Right cardiac atrium (tissue), 5 donors: Measurements from ENCODE around the gene EFHD1. TPM values are rescaled to one million over a fixed set of nuclear protein-coding genes. Genes with fewer than 3 reads are reported as not detected.
"Not testable (repeated sequence)": the region's sequence is repeated elsewhere in the genome, so short reads cannot be mapped to it uniquely, and the experiment has no call there.

Source experiments
- ATAC-seq, 2 donors: fragments of 200-7000 bp; cut with Tn5 transposase; one replicate each; pipeline versions ENCODE4 v1.8.0 to v1.9.1; 2020; ENCODE audit warnings: moderate library complexity in 2 of 2, mild to moderate bottlenecking in 1 of 2
- DNase-seq, 3 donors: peaks; one replicate each; pipeline ENCODE4 v3.0.0-alpha.2; 2020
- H3K27ac ChIP-seq: one replicate; pipeline ENCODE4 v1.5.1; 2013; ENCODE audit warnings: mild to moderate bottlenecking, low read length, control low read depth, moderate library complexity
- H3K27me3 ChIP-seq: one replicate; pipeline ENCODE4 v1.6.1; 2013; ENCODE audit not compliant: control insufficient read depth, insufficient read depth
- H3K4me1 ChIP-seq: one replicate; pipeline ENCODE4 v1.6.1; 2013; ENCODE audit warnings: low read length; ENCODE audit not compliant: control insufficient read depth, insufficient read depth
- H3K4me3 ChIP-seq: one replicate; pipeline ENCODE4 v1.5.1; 2013; ENCODE audit warnings: low read length, control low read depth
- H3K9me3 ChIP-seq: one replicate; pipeline ENCODE4 v1.6.1; 2013; ENCODE audit warnings: low read length; ENCODE audit not compliant: control insufficient read depth
- WGBS: extraction: QIAGEN DNeasy Blood & Tissue Kit; methylation state at CpG from one replicate; pipeline ENCODE4 v1.1.7; 2013; 5-methylcytosine and 5-hydroxymethylcytosine counted together
- intact Hi-C, 4 donors: fragments of 100-400 bp; cut with DNase I; formaldehyde crosslinking; loops; one replicate each; pipeline versions ENCODE4 v1.11.0 to v1.14.0; 2022 to 2023
- polyA plus RNA-seq: library from polyadenylated mRNA; stranded (reverse); fragments of 200-250 nt; gene quantifications from one replicate; pipeline ENCODE4 v1.2.3, GENCODE V29; 2013
- total RNA-seq, 4 donors: library from RNA; stranded (reverse); fragmentation: NEBNext Ultra II Directional; extraction: Animal tissue kit (Norgen Biotek cat#: 25700); gene quantifications; one replicate each; pipeline ENCODE4 v1.2.1, GENCODE V29; 2021
- donor health status: healthy with polysubstance abuse.
- donor health status: DM: no; HTN: yes; CAD: no.
- donor health status: DM: no; HTN: no; CAD: no.
- donor health status: DM: no; HTN: yes; CAD: no; lungs with severe emphysema.
- donor health status: DM: yes; HTN: yes; CAD: no.

The EFHD1 gene
- total and polyA plus RNA-seq, 5 donors, result 6.4 to 14.7 (median 10.8) TPM

DNA sequence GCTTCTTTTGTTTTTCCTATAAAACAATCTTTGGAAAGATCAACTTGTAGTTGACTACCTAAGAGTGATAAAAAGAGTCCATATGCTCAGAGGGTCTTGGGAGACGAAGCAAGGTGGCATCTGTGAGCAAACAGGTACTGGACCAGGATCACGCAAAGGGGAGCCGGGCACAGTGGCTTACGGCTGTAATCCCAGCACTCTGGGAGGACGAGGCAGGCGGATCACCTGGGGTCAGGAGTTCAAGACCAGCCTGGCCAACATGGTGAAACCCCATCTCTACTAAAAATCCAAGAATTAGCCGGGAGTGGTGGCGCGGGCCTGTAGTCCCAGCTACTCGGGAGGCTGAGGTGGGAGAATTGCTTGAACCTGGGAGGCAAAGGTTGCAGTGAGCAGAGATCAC is 2.0 kb downstream of the EFHD1 start:
- H3K27me3 ChIP-seq, H3K4me1 ChIP-seq, H3K4me3 ChIP-seq, intact Hi-C loops, DNase-seq, H3K27ac ChIP-seq, ATAC-seq, H3K9me3 ChIP-seq: not testable (repeated sequence)
- WGBS, result 96% methylated on average over 10 of the region's 10 CpGs

DNA sequence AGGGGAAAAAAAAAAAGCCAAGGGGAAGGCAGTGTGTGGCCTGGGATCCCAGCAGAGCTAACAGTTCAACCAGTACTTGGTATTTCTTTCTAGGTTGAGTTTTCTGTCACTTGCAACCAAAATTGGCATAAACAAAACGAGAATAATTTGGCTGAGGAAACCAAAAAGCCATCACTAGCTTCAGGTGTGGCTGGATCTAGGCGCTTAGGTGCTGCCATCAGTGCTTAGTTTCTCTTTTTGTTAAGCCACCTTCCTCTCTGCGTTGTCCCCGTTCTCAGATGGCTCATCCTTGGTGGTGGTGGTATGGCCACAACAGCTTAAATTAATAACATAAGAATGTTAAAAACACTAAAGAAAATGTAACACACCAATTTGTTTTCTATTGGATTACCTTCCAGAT is 2.4 kb downstream of the EFHD1 start:
- H3K4me1 ChIP-seq, result no peaks in the 10 kb centered on the region
- H3K27ac ChIP-seq, result no peak overlapping the region
- H3K27me3 ChIP-seq, result no peaks in the 10 kb centered on the region
- intact Hi-C loops, result no loop called here
- DNase-seq, result no peak
- WGBS, result 94% methylated on average over 4 of the region's 4 CpGs
- no peaks in the 10 kb centered on the region for H3K9me3 ChIP-seq
- no peak for ATAC-seq
- H3K4me3 ChIP-seq, result no peak overlapping the region

DNA sequence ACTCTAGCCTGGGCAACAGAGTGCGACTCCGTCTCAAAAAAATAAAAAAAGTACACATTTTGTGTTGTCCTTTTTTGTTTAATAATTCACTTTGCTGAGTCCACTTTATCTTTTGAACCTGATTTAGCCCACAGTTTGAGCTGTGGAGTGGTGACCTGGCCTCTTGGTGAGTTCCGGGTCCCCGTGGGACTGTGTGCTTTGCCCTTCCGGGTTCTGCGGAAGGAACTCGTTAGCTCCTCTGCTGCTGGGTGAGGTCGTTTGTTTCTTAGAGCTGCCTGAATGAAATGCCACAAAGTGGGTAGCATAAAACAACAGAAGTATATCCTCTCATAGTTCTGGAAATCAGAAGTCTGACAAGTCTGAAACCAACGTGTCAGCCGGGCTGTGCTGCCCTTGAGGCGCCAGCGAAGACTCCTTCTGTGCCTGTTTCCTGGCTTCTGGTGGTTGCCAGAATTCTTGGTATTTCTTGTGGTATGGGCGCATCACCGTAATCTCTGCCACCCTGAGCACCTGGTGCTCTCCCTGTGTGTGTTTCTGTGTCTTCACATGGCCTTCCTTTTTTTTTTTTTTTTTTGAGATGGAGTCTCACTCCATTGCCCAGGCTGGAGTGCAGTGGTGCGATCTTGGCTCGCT is 3.5 kb downstream of the EFHD1 start:
- DNase-seq (no peak), ATAC-seq (no peak)
- intact Hi-C loops, result no loop called here
- H3K27ac ChIP-seq, result no peak overlapping the region
- 80% methylated on average over 16 of the region's 16 CpGs for WGBS
- no peaks in the 10 kb centered on the region for H3K4me1 ChIP-seq
- H3K4me3 ChIP-seq, result no peak overlapping the region
- no peaks in the 10 kb centered on the region for H3K27me3 ChIP-seq
- no peaks in the 10 kb centered on the region for H3K9me3 ChIP-seq

DNA sequence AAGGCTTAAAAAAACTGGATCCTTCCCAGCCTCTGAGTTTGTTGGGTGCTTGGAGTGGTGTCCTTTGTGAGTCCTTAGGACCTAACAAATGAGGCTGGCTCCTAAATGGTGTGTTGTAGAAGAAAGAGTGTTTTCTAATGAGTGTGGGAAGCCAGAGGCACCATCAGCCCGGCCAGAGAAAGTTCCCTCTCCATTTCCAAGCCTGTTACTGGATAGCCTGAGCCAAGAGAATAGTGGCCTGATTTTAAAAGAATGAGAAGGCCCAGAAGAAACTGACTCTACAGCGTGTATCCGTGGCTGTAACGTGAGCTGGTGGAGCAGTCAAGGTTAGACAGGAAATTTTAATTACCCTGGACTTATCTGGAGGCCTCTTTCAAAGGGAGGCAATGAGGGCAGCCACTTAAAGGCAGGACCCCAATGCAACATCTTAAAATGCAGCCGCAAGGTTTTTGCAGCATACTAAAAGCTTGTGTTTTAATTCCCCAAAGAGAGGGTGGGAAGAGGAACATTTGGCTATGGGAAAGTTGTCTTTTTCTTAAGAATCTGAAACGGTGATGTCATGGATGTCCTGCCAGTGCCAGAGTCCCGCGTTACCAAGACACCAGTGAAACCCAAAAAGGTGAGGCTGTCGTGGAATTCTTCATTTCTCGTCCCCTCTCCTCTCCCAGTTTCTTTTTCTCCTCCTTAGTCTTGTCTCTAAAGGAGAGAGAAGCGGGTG is 4.6 kb downstream of the EFHD1 start:
- Histone ChIP-seq H3K4me1 (no peaks in the 10 kb centered on the region), H3K27me3 (no peaks in the 10 kb centered on the region), H3K9me3 (no peaks in the 10 kb centered on the region), H3K27ac (no peak overlapping the region), H3K4me3 (no peak overlapping the region)
- no peak for DNase-seq
- ATAC-seq, result no peak
- WGBS, result 52% methylated on average over 11 of the region's 11 CpGs
- intact Hi-C loops, result no loop called here

DNA sequence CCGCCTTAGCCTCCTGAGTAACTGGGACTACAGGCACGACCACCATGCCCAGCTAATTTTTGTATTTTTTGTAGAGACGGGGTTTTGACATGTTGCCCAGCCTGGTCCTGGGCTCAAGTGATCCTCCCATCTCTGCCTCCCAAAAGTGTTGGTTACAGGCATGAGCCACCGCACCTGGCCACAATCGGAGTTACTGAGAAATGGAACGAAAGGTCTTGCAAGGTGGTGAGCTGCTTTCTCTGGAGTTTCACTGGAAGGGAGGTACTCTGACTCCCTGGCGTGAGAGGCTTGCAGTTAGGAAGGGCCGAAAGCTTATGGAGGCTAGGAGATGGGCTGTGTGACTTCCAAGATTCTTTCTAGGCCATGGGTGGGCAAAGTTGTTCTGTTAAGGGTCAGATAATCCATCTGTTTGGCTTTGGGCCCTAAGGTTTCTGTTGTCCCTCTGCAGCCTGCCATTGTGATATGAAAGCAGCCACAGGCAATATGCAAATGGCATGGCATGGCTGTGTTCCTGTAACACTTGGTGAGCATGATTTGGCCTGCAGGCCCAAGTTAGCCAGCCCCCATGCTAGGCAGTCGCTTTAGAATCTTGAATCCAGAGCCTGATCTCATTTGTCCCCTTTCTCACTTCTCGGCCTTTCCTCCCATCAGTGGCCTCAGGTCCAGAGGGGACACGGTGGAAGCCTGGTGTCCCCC is 7.9 kb downstream of the EFHD1 start:
- DNase-seq (peak in 1 of 3 donors; percentile 28), ATAC-seq (no peak)
- 93% methylated on average over 11 of the region's 11 CpGs for WGBS
- Histone ChIP-seq H3K27me3 (no peaks in the 10 kb centered on the region), H3K27ac (no peak overlapping the region), H3K9me3 (no peaks in the 10 kb centered on the region), H3K4me3 (no peak overlapping the region), H3K4me1 (no peaks in the 10 kb centered on the region)
- intact Hi-C loops, result no loop called here

DNA sequence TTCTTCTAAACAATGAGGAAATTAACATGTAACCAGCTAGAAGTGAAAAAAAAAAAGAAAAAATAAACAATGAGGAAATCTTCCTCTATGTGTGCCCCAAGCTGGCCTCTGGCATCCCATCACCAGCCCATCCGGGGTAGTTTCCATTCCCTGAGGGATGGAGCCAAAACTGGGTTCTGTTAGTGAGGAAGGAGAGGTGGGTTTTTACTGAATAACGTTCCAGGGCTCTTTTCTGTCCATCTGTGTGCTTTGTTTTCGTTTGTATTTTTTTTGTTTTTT is 9.7 kb downstream of the EFHD1 start:
- no peak overlapping the region for H3K4me3 ChIP-seq
- no peak for ATAC-seq
- H3K4me1 ChIP-seq, result no peaks in the 10 kb centered on the region
- no peak overlapping the region for H3K27ac ChIP-seq
- H3K9me3 ChIP-seq, result no peaks in the 10 kb centered on the region
- intact Hi-C loops, result no loop called here
- 64% methylated on average over 3 of the region's 3 CpGs for WGBS
- H3K27me3 ChIP-seq, result no peaks in the 10 kb centered on the region
- DNase-seq, result no peak

DNA sequence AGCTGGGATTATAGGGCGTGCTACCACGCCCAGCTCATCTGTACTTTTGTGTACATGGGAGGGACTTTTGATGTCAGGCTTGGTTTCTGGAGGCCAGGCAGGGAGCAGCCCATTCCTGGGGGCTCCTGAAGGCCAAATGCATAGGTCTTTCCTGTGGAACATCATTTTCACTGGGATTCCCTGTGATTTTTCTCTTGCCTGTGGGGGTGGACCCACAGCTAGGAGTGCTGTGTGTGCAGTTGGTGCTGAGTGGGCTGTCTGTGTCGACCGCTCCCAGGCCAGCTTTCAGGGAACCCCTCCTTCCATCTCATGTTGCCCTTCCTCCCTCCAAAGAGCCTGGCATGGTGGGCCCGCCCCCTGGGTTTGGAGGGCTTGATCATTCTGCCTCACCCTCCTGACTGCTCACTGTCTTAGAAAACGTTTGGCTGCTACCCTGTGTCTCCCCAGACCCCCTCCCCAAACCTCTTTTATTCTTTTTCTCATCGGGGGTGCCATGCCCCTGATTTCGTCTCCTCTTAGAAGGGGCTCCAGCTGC is 10.5 kb downstream of the EFHD1 start:
- intact Hi-C loops, result no loop called here
- Histone ChIP-seq H3K4me1 (no peaks in the 10 kb centered on the region), H3K9me3 (no peaks in the 10 kb centered on the region), H3K27me3 (no peaks in the 10 kb centered on the region), H3K27ac (no peak overlapping the region), H3K4me3 (no peak overlapping the region)
- 85% methylated on average over 8 of the region's 8 CpGs for WGBS
- peak in 1 of 3 donors; percentile 5 for DNase-seq
- ATAC-seq, result no peak

DNA sequence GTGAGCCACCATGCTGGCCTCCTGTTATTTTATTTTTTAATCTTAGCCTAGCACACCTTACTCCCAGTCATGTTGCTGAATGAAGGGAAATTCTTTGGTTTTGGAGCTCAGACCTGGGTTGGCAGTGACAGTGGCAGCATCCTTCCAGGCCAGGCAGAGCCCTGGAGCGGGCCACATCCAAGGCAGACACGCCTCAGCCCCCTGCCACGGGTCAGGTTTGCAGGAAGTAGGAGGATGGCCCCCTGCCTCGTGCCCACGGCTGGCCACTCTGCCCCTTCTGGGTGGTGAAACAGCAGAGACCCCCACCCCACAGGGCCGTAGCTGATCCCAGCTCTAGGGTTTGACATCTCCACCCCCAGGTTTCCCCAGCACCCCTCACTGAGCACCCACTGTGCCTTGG is 11.7 kb downstream of the EFHD1 start:
- Histone ChIP-seq H3K4me3 (no peak overlapping the region), H3K4me1 (no peaks in the 10 kb centered on the region), H3K9me3 (no peaks in the 10 kb centered on the region), H3K27me3 (no peaks in the 10 kb centered on the region), H3K27ac (no peak overlapping the region)
- no peak for ATAC-seq
- DNase-seq, result peak in 1 of 3 donors; percentile 37
- intact Hi-C loops, result no loop called here
- 73% methylated on average over 6 of the region's 6 CpGs for WGBS

DNA sequence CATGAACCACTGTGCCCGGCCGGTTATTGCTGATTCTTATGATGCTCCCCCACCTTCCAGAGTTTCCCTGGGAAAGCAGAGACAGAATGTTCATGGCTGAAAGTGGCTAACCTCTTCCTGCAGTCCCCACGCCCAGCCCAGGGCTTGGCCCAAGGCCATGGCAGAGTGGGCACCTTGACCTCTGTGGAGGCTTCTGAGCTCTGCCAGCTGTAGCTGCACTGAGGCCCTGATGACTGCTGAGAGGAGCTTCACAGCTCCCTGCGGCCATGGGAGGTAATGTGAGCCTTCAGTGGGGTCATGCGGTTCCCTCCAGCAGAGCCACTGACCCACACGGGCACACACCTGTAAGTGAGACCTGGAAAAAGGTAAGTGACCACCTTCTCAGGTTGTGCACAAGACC is 13.3 kb downstream of the EFHD1 start:
- intact Hi-C loops, result no loop called here
- Histone ChIP-seq H3K9me3 (no peaks in the 10 kb centered on the region), H3K27me3 (no peaks in the 10 kb centered on the region), H3K4me3 (no peak overlapping the region), H3K4me1 (no peaks in the 10 kb centered on the region), H3K27ac (no peak overlapping the region)
- ATAC-seq (no peak), DNase-seq (peak in 1 of 3 donors; percentile 50)
- WGBS, result 77% methylated on average over 6 of the region's 6 CpGs

DNA sequence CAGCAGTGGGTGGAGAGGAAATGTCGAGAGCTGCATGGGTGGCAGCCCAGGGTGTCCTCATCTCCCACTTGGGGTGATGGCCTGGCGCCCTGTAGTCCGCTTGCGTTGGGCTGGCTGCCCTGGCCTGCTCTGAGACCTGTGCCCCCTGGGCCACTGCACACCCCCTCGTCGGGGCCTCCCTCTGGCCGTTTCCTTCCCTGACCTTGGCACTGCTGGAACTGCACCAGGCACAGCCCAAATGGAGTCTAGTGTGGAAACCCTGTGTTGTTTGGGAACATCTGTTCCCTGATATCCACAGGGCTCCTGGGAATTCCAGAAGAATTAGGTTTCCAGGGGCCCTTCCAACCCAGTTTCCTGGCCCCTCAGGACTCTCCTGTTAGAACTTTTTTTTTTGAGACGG is 13.9 kb downstream of the EFHD1 start:
- Histone ChIP-seq H3K27ac (no peak overlapping the region), H3K27me3 (no peaks in the 10 kb centered on the region), H3K4me3 (no peak overlapping the region), H3K9me3 (no peaks in the 10 kb centered on the region), H3K4me1 (no peaks in the 10 kb centered on the region)
- DNase-seq, result peak in 1 of 3 donors; percentile 59
- WGBS, result 71% methylated on average over 8 of the region's 8 CpGs
- ATAC-seq, result peak; percentile 26 to 30
- intact Hi-C loops, result no loop called here

DNA sequence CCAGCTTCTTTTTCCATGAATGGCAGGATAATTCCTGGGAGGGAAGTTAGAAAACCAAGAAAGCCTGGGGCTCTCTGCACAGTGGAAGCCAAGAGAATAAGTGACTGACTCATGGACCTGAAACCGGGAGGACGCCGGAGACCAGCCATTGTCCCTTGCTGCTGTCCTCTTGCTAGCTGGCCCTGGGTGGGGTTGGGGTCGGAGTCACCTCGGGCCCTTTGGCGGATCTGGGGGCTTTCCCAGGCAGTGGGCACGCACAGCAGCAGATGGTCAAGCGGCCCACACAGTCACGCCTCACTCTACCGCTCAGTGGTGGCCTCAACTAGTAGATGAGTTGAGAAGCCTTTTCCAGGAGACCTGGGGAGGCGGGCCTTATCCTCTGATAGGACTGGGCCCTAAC is 15.6 kb downstream of the EFHD1 start:
- WGBS, result 95% methylated on average over 11 of the region's 11 CpGs
- H3K4me3 ChIP-seq, result no peak overlapping the region
- intact Hi-C loops, result no loop called here
- no peaks in the 10 kb centered on the region for H3K27me3 ChIP-seq
- no peak overlapping the region for H3K27ac ChIP-seq
- ATAC-seq (no peak), DNase-seq (no peak)
- no peaks in the 10 kb centered on the region for H3K4me1 ChIP-seq
- no peaks in the 10 kb centered on the region for H3K9me3 ChIP-seq
